HepG2 (cell line): ENCODE data around the gene SLC8A2. TPM values are rescaled to one million over a fixed set of nuclear protein-coding genes. Genes with fewer than 3 reads are reported as not detected.

ENCODE experiments used
- ARID3A ChIP-seq: IDR thresholded peaks from 2 replicates; pipeline ENCODE4 v1.6.1; 2012; ENCODE audit warnings: low read depth, low read length, improper control_type of control experiment
- HMG20A ChIP-seq: IDR thresholded peaks from 2 replicates; pipeline ENCODE4 v1.6.1; 2016; ENCODE audit warnings: borderline replicate concordance
- JDP2 ChIP-seq: sonication (generic); formaldehyde crosslinking; IDR thresholded peaks from 2 replicates; pipeline ENCODE4 v1.8.1; 2022; ENCODE audit warnings: missing genetic modification reagents, borderline replicate concordance
- KDM6A ChIP-seq: IDR thresholded peaks from 2 replicates; pipeline ENCODE4 v1.6.1; 2016; ENCODE audit warnings: low read depth
- NONO ChIP-seq, 2 experiments: fragments of 450-650 bp in 1 of 2; sonication (generic) in 1 of 2; formaldehyde crosslinking in 1 of 2; IDR thresholded peaks in 1 of 2; conservative IDR thresholded peaks in 1 of 2; 2 replicates each; pipeline versions ENCODE4 v1.6.1 to v1.8.0; 2017 to 2022; ENCODE audit warnings: mild to moderate bottlenecking in 1 of 2, missing genetic modification reagents in 1 of 2, moderate library complexity in 1 of 2
- RFX3 ChIP-seq: IDR thresholded peaks from 2 replicates; pipeline ENCODE4 v1.6.1; 2016; ENCODE audit warnings: missing biosample characterization, missing genetic modification reagents
- ZNF382 ChIP-seq: sonication (generic); formaldehyde crosslinking; IDR thresholded peaks from 2 replicates; pipeline ENCODE4 v1.5.0; 2020; ENCODE audit warnings: missing genetic modification reagents, mild to moderate bottlenecking, borderline replicate concordance
- ZUFSP ChIP-seq: sonication (generic); formaldehyde crosslinking; IDR thresholded peaks from 2 replicates; pipeline ENCODE4 v1.9.0; 2021; ENCODE audit warnings: missing genetic modification reagents, mild to moderate bottlenecking, borderline replicate concordance
- polyA plus RNA-seq, 8 experiments: library from polyadenylated mRNA; depleted of rRNA in 3 of 8; stranded (reverse) in 7 of 8; unstranded in 1 of 8; fragments of >200 nt; fragmentation: Illumina TruSeq in 4 of 8; extraction: Trizol in 4 of 8; gene quantifications; 2 replicates each; pipeline versions ENCODE4 v1.2.1 to v1.2.3, GENCODE V29; 2011 to 2016; ENCODE audit warnings: low read depth in 4 of 8, missing spikeins in 1 of 8, mixed read lengths in 1 of 8; ENCODE audit not compliant: insufficient read depth in 1 of 8
- total RNA-seq, 5 experiments: library from RNA; depleted of rRNA; stranded (reverse); fragments of >200 nt; fragmentation: Illumina TruSeq; extraction: Trizol; gene quantifications; 2 replicates each; pipeline ENCODE4 v1.2.3, GENCODE V29; 2016; ENCODE audit warnings: low read depth in 1 of 5
- TF ChIP-seq, protein P1 (sequence below): sonication (generic); formaldehyde crosslinking; IDR thresholded peaks from 2 replicates; pipeline ENCODE4 v1.8.1; 2023; ENCODE audit warnings: mild to moderate bottlenecking, missing genetic modification reagents

SLC8A2 gene
- total and polyA plus RNA-seq, 2 of the 13 experiments (the other 11 are each of a cell fraction or from before 2014, with no cell fraction given): 0.02 TPM; not detected in 1

GRCh38 chr19:47471381-47471732 lies 336 bp downstream of the SLC8A2 start (continued):
- TF ChIP-seq KDM6A (no peak), NONO (IDR thresholded peaks at IDR 0.05) (no peak), NONO (CRISPR knock-in tag; conservative IDR thresholded peaks at IDR 0.05) (no peak), ZUFSP (no peak), ZNF382 (CRISPR knock-in tag) (no peak), JDP2 (CRISPR knock-in tag) (no peak), RFX3 (CRISPR knock-in tag) (no peak), ARID3A (no peak), HMG20A (CRISPR knock-in tag) (no peak)
- TF ChIP-seq, protein P1, sequence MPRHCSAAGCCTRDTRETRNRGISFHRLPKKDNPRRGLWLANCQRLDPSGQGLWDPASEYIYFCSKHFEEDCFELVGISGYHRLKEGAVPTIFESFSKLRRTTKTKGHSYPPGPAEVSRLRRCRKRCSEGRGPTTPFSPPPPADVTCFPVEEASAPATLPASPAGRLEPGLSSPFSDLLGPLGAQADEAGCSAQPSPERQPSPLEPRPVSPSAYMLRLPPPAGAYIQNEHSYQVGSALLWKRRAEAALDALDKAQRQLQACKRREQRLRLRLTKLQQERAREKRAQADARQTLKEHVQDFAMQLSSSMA (CRISPR knock-in tag): no peak
- TF ChIP-seq, all 625 proteins: peak for 0
